ENCODE measurements around the gene VPS33B.

VPS33B gene

GRCh38 chr15:91065505-91065904, 43.1 kb upstream of the VPS33B start:
- H3K36me3 ChIP-seq (ENCODE audit: control insufficient read depth in 2 of 2, insufficient read depth in 1 of 2, low read length in 2 of 2) = no peaks in the 10 kb centered on the region
- no peak overlapping the region for H3K4me3 ChIP-seq (ENCODE audit: low read depth, low read length)
- H3K27ac ChIP-seq (ENCODE audit: extremely low read depth, low read depth, low read length) = no peak overlapping the region
- POLR2A ChIA-PET = no interaction called here
- CTCF ChIA-PET = interaction anchor here (0.7 to 1.4 kb wide), 2 partner anchors 9 to 10 kb away, joined by 3 to 4 read pairs; no protein-coding TSS in a partner anchor
- no peak for TF ChIP-seq ZNF600 (tag by site-specific recombination; IDR thresholded peaks at IDR 0.05)
- no peak for TF ChIP-seq ZNF530 (tag by site-specific recombination; IDR thresholded peaks at IDR 0.05; ENCODE audit: low read depth)
- no peak for TF ChIP-seq GLIS2 (tag by site-specific recombination; IDR thresholded peaks at IDR 0.05)
- H3K9me3 ChIP-seq (ENCODE audit: control insufficient read depth, insufficient read depth, low read depth, low read length) = no peaks in the 10 kb centered on the region; the same call in 1 of the 2 replicates
- no peaks in the 10 kb centered on the region for H3K4me1 ChIP-seq (ENCODE audit: control insufficient read depth, insufficient read depth, low read length)

- no peak for TF ChIP-seq ZFHX2 (tag by site-specific recombination; conservative IDR thresholded peaks at IDR 0.05)
- TF ChIP-seq SP3 (tag by site-specific recombination; IDR thresholded peaks at IDR 0.05) = no peak
- TF ChIP-seq ZNF341 (tag by site-specific recombination; IDR thresholded peaks at IDR 0.05; ENCODE audit: low read depth) = no peak
- TF ChIP-seq AEBP2 (tag by site-specific recombination; IDR thresholded peaks at IDR 0.05; ENCODE audit: borderline replicate concordance) = no peak
- TF ChIP-seq ZNF843 (tag by site-specific recombination; IDR thresholded peaks at IDR 0.05) = no peak
- no peak for TF ChIP-seq KLF17 (tag by site-specific recombination; IDR thresholded peaks at IDR 0.05)
- TF ChIP-seq ZNF623 (tag by site-specific recombination; IDR thresholded peaks at IDR 0.05) = no peak
- TF ChIP-seq SCRT2 (tag by site-specific recombination; IDR thresholded peaks at IDR 0.05) = no peak
- TF ChIP-seq ZNF660 (tag by site-specific recombination; IDR thresholded peaks at IDR 0.05) = no peak
- TF ChIP-seq ZNF529 (tag by site-specific recombination; IDR thresholded peaks at IDR 0.05; ENCODE audit: insufficient replicate concordance) = no peak
- TF ChIP-seq ZNF221 (tag by site-specific recombination; IDR thresholded peaks at IDR 0.05; ENCODE audit: borderline replicate concordance) = no peak
- no peak for TF ChIP-seq ZNF311 (tag by site-specific recombination; IDR thresholded peaks at IDR 0.05; ENCODE audit: borderline replicate concordance)
- TF ChIP-seq ZNF394 (tag by site-specific recombination; IDR thresholded peaks at IDR 0.05; ENCODE audit: borderline replicate concordance) = no peak
- TF ChIP-seq ZNF335 (tag by site-specific recombination; conservative IDR thresholded peaks at IDR 0.05) = no peak
- TF ChIP-seq SALL2 (tag by site-specific recombination; IDR thresholded peaks at IDR 0.05; ENCODE audit: borderline replicate concordance) = no peak
- no peak for TF ChIP-seq HIC1 (tag by site-specific recombination; IDR thresholded peaks at IDR 0.05)
- TF ChIP-seq ZNF184 (tag by site-specific recombination; IDR thresholded peaks at IDR 0.05) = no peak
- H3K36me3 ChIP-seq (ENCODE audit: control insufficient read depth in 2 of 2, insufficient read depth in 1 of 2, low read length in 2 of 2) = no peaks in the 10 kb centered on the region
- H3K4me1 ChIP-seq (ENCODE audit: control insufficient read depth, insufficient read depth, low read length) = no peaks in the 10 kb centered on the region
- ChIA-PET POLR2A (no interaction called here), CTCF (interaction anchor here (1.0 to 2.2 kb wide), 3 partner anchors 77 to 210 kb away, joined by 3 to 4 read pairs (median 4); no protein-coding TSS in a partner anchor)
- no peaks in the 10 kb centered on the region; the same call in 1 of the 2 replicates for H3K9me3 ChIP-seq (ENCODE audit: control insufficient read depth, insufficient read depth, low read depth, low read length)
- H3K27ac ChIP-seq (ENCODE audit: extremely low read depth, low read depth, low read length) = no peak overlapping the region
- H3K4me3 ChIP-seq (ENCODE audit: low read depth, low read length) = no peak overlapping the region
Measured at GRCh38 chr15:91061997-91062396, 39.6 kb upstream of the VPS33B start.
